GM21447 (cell line): ENCODE data around the gene BTN1A1.
"Not testable (repeated sequence)": the region's sequence is repeated elsewhere in the genome, so short reads cannot be mapped to it uniquely, and the experiment has no call there.

ENCODE experiments used
- ATAC-seq: cut with Tn5 transposase; IDR thresholded peaks from one replicate; pipeline ENCODE4 v1.9.1; 2021; ENCODE audit not compliant: unreplicated experiment

The BTN1A1 gene

GRCh38 chr6:26507658-26508057 is 7.6 kb downstream of the BTN1A1 start:
- no peak for ATAC-seq

- ATAC-seq = not testable (repeated sequence)
Measured at GRCh38 chr6:26511033-26511432, 10.9 kb downstream of the BTN1A1 start.

GRCh38 chr6:26514984-26515383 is 14.9 kb downstream of the BTN1A1 start:
- ATAC-seq = no peak

GRCh38 chr6:26516481-26517427 is 16.7 kb downstream of the BTN1A1 start:
- ATAC-seq = no peak

- ATAC-seq = no peak
Measured at GRCh38 chr6:26519359-26519758, 19.3 kb downstream of the BTN1A1 start.

- ATAC-seq = peak; percentile 25
Measured at GRCh38 chr6:26520237-26520849, 20.2 kb downstream of the BTN1A1 start.

- peak; percentile 73 for ATAC-seq
Measured at GRCh38 chr6:26520850-26521599, 20.9 kb downstream of the BTN1A1 start.

- peak; percentile 76 for ATAC-seq
Measured at GRCh38 chr6:26521600-26522391, 21.7 kb downstream of the BTN1A1 start.

- not testable (repeated sequence) for ATAC-seq
Measured at GRCh38 chr6:26522486-26523228, 22.6 kb downstream of the BTN1A1 start.

- ATAC-seq = not testable (repeated sequence)
Measured at GRCh38 chr6:26524314-26524713, 24.2 kb downstream of the BTN1A1 start.

GRCh38 chr6:26524722-26525370 is 24.7 kb downstream of the BTN1A1 start:
- ATAC-seq = no peak

GRCh38 chr6:26525838-26526237 is 25.7 kb downstream of the BTN1A1 start:
- ATAC-seq = no peak

GRCh38 chr6:26526928-26527327 is 26.8 kb downstream of the BTN1A1 start:
- ATAC-seq = no peak

GRCh38 chr6:26530203-26530602 is 30.1 kb downstream of the BTN1A1 start:
- no peak for ATAC-seq

- no peak for ATAC-seq
Measured at GRCh38 chr6:26531897-26532296, 31.8 kb downstream of the BTN1A1 start.

- ATAC-seq = no peak
Measured at GRCh38 chr6:26532699-26533531, 32.8 kb downstream of the BTN1A1 start.

GRCh38 chr6:26533532-26533931 is 33.4 kb downstream of the BTN1A1 start:
- no peak for ATAC-seq

GRCh38 chr6:26534681-26535465 is 34.8 kb downstream of the BTN1A1 start:
- no peak for ATAC-seq
